ENCODE results near the gene EHMT1. TPM values are rescaled to one million over a fixed set of nuclear protein-coding genes. Genes with fewer than 3 reads are reported as not detected.
A peak's percentile ranks its signal among the peaks of the same experiment; 100 is the strongest.

Gene EHMT1
- total RNA-seq, 5 donors from 2014 or later (not counting 1 experiment from before 2014, with no cell fraction given): 113 to 124 (median 121) TPM

GRCh38 chr9:137755261-137755927 lies 136.6 kb downstream of the EHMT1 start:
- H3K27ac ChIP-seq (ENCODE audit: low read length): no peak overlapping the region
- H3K4me1 ChIP-seq (ENCODE audit: control insufficient read depth in 1 of 2, extremely low read depth in 1 of 2, insufficient read depth in 2 of 2, low read length in 2 of 2): peaks cover 0 to 27% of the 10 kb centered on the region in 2 experiments
- H3K4me1 Mint-ChIP-seq: peaks cover 27 to 40% (median 30%) of the 10 kb centered on the region in 3 donors
- no peaks in the 10 kb centered on the region for H3K27me3 ChIP-seq (replicated peaks in 1 of 2; ENCODE audit: control insufficient read depth in 2 of 2, extremely low read depth in 1 of 2, insufficient read depth in 2 of 2, low read length in 1 of 2)
- H3K36me3 ChIP-seq (ENCODE audit: control insufficient read depth in 2 of 2, extremely low read depth in 1 of 2, insufficient read depth in 1 of 2, low read length in 1 of 2): peaks cover 36 to 68% of the 10 kb centered on the region in 2 donors
- no peak overlapping the region for H3K4me3 Mint-ChIP-seq
- peak overlapping the region in 1 of 2 donors; percentile 66 for H3K27ac Mint-ChIP-seq
- no peak for DNase-seq
- POLR2A ChIA-PET: no interaction called here
- H3K36me3 Mint-ChIP-seq: peaks cover 78% of the 10 kb centered on the region
- no peak overlapping the region for H3K4me3 ChIP-seq (ENCODE audit: control insufficient read depth in 1 of 2, extremely low read depth in 1 of 2, low read length in 1 of 2)
- H3K27me3 Mint-ChIP-seq: no peaks in the 10 kb centered on the region
- CTCF ChIA-PET: no interaction called here
- 97% methylated on average over 3 of the region's 7 CpGs for WGBS (ENCODE audit: insufficient coverage)
- ATAC-seq (replicated peaks in 1 of 4): no peak
- H3K9me3 ChIP-seq: peaks cover 3% of the 10 kb centered on the region
- peaks cover 0 to 8% (median 6%) of the 10 kb centered on the region in 3 donors for H3K9me3 Mint-ChIP-seq

- peaks cover 30 to 48% (median 37%) of the 10 kb centered on the region in 3 donors for H3K4me1 Mint-ChIP-seq
- POLR2A ChIA-PET: no interaction called here
- Histone ChIP-seq H3K36me3 (ENCODE audit: control insufficient read depth in 2 of 2, extremely low read depth in 1 of 2, insufficient read depth in 1 of 2, low read length in 1 of 2) (peaks cover 35 to 70% of the 10 kb centered on the region in 2 donors), H3K27me3 (replicated peaks in 1 of 2; ENCODE audit: control insufficient read depth in 2 of 2, extremely low read depth in 1 of 2, insufficient read depth in 2 of 2, low read length in 1 of 2) (no peaks in the 10 kb centered on the region), H3K4me1 (ENCODE audit: control insufficient read depth in 1 of 2, extremely low read depth in 1 of 2, insufficient read depth in 2 of 2, low read length in 2 of 2) (peaks cover 0 to 33% of the 10 kb centered on the region in 2 experiments), H3K27ac (ENCODE audit: low read length) (no peak overlapping the region), H3K9me3 (peaks cover 3% of the 10 kb centered on the region), H3K4me3 (ENCODE audit: control insufficient read depth in 1 of 2, extremely low read depth in 1 of 2, low read length in 1 of 2) (no peak overlapping the region)
- CTCF ChIA-PET: no interaction called here
- H3K27ac Mint-ChIP-seq: peak overlapping the region; percentile 36 to 82
- DNase-seq (no peak), ATAC-seq (replicated peaks in 1 of 4) (no peak)
- H3K9me3 Mint-ChIP-seq: peaks cover 0 to 8% (median 6%) of the 10 kb centered on the region in 3 donors
- WGBS (ENCODE audit: insufficient coverage): 89% methylated on average over 5 of the region's 13 CpGs
- no peak overlapping the region for H3K4me3 Mint-ChIP-seq
- H3K27me3 Mint-ChIP-seq: no peaks in the 10 kb centered on the region
- H3K36me3 Mint-ChIP-seq: peaks cover 72% of the 10 kb centered on the region
Observed at GRCh38 chr9:137756045-137756744, 137.4 kb downstream of the EHMT1 start.

- ATAC-seq (replicated peaks in 1 of 4): no peak
- no peaks in the 10 kb centered on the region for H3K27me3 Mint-ChIP-seq
- H3K4me3 Mint-ChIP-seq: no peak overlapping the region
- H3K4me3 ChIP-seq (ENCODE audit: control insufficient read depth in 1 of 2, extremely low read depth in 1 of 2, low read length in 1 of 2): no peak overlapping the region
- DNase-seq: no peak
- H3K27me3 ChIP-seq (replicated peaks in 1 of 2; ENCODE audit: control insufficient read depth in 2 of 2, extremely low read depth in 1 of 2, insufficient read depth in 2 of 2, low read length in 1 of 2): no peaks in the 10 kb centered on the region
- H3K9me3 ChIP-seq: peaks cover 3% of the 10 kb centered on the region
- peaks cover 69% of the 10 kb centered on the region for H3K36me3 Mint-ChIP-seq
- 95% methylated on average over 9 of the region's 10 CpGs for WGBS (ENCODE audit: insufficient coverage)
- peak overlapping the region; percentile 29 for H3K27ac ChIP-seq (ENCODE audit: low read length)
- POLR2A ChIA-PET: no interaction called here
- H3K36me3 ChIP-seq (ENCODE audit: control insufficient read depth in 2 of 2, extremely low read depth in 1 of 2, insufficient read depth in 1 of 2, low read length in 1 of 2): peaks cover 31 to 66% of the 10 kb centered on the region in 2 donors
- CTCF ChIA-PET: no interaction called here
- H3K9me3 Mint-ChIP-seq: peaks cover 0 to 8% (median 6%) of the 10 kb centered on the region in 3 donors
- H3K4me1 ChIP-seq (ENCODE audit: control insufficient read depth in 1 of 2, extremely low read depth in 1 of 2, insufficient read depth in 2 of 2, low read length in 2 of 2): peaks cover 0 to 36% of the 10 kb centered on the region in 2 experiments
- peaks cover 30 to 54% (median 39%) of the 10 kb centered on the region in 3 donors for H3K4me1 Mint-ChIP-seq
- H3K27ac Mint-ChIP-seq: peak overlapping the region; percentile 79 to 82
Observed at GRCh38 chr9:137757139-137757538, 138.3 kb downstream of the EHMT1 start.

- H3K4me1 Mint-ChIP-seq: peaks cover 29 to 58% (median 43%) of the 10 kb centered on the region in 3 donors
- peak overlapping the region; percentile 79 to 82 for H3K27ac Mint-ChIP-seq
- POLR2A ChIA-PET: no interaction called here
- H3K36me3 Mint-ChIP-seq: peaks cover 68% of the 10 kb centered on the region
- H3K9me3 ChIP-seq: peaks cover 3% of the 10 kb centered on the region
- H3K27me3 Mint-ChIP-seq: no peaks in the 10 kb centered on the region
- H3K4me3 ChIP-seq (ENCODE audit: control insufficient read depth in 1 of 2, extremely low read depth in 1 of 2, low read length in 1 of 2): no peak overlapping the region
- no peaks in the 10 kb centered on the region for H3K27me3 ChIP-seq (replicated peaks in 1 of 2; ENCODE audit: control insufficient read depth in 2 of 2, extremely low read depth in 1 of 2, insufficient read depth in 2 of 2, low read length in 1 of 2)
- DNase-seq (peak in 8 of 35 experiments; percentile 4 to 35 (median 14)), ATAC-seq (replicated peaks in 1 of 4) (peak; percentile 50 to 68 (median 64))
- peaks cover 36 to 66% of the 10 kb centered on the region in 2 donors for H3K36me3 ChIP-seq (ENCODE audit: control insufficient read depth in 2 of 2, extremely low read depth in 1 of 2, insufficient read depth in 1 of 2, low read length in 1 of 2)
- H3K4me3 Mint-ChIP-seq: peak overlapping the region in 2 of 3 donors; percentile 11 to 39
- peaks cover 0 to 8% (median 6%) of the 10 kb centered on the region in 3 donors for H3K9me3 Mint-ChIP-seq
- CTCF ChIA-PET: no interaction called here
- H3K27ac ChIP-seq (ENCODE audit: low read length): peak overlapping the region; percentile 29
- WGBS (ENCODE audit: insufficient coverage): 41% methylated on average over 7 of the region's 9 CpGs
- H3K4me1 ChIP-seq (ENCODE audit: control insufficient read depth in 1 of 2, extremely low read depth in 1 of 2, insufficient read depth in 2 of 2, low read length in 2 of 2): peaks cover 0 to 36% of the 10 kb centered on the region in 2 experiments
Observed at GRCh38 chr9:137757613-137758029, 138.8 kb downstream of the EHMT1 start.

GRCh38 chr9:137758067-137758466 lies 139.3 kb downstream of the EHMT1 start:
- 99% methylated on average over 13 of the region's 16 CpGs for WGBS (ENCODE audit: insufficient coverage)
- Histone ChIP-seq H3K36me3 (ENCODE audit: control insufficient read depth in 2 of 2, extremely low read depth in 1 of 2, insufficient read depth in 1 of 2, low read length in 1 of 2) (peaks cover 39 to 66% of the 10 kb centered on the region in 2 donors), H3K27ac (ENCODE audit: low read length) (peak overlapping the region; percentile 25), H3K4me1 (ENCODE audit: control insufficient read depth in 1 of 2, extremely low read depth in 1 of 2, insufficient read depth in 2 of 2, low read length in 2 of 2) (peaks cover 0 to 36% of the 10 kb centered on the region in 2 experiments), H3K9me3 (peaks cover 3% of the 10 kb centered on the region), H3K4me3 (ENCODE audit: control insufficient read depth in 1 of 2, extremely low read depth in 1 of 2, low read length in 1 of 2) (no peak overlapping the region), H3K27me3 (replicated peaks in 1 of 2; ENCODE audit: control insufficient read depth in 2 of 2, extremely low read depth in 1 of 2, insufficient read depth in 2 of 2, low read length in 1 of 2) (no peaks in the 10 kb centered on the region)
- Mint-ChIP-seq H3K27ac (peak overlapping the region; percentile 79 to 82), H3K4me1 (peaks cover 24 to 59% (median 43%) of the 10 kb centered on the region in 3 donors), H3K27me3 (no peaks in the 10 kb centered on the region), H3K9me3 (peaks cover 0 to 8% (median 6%) of the 10 kb centered on the region in 3 donors), H3K36me3 (peaks cover 68% of the 10 kb centered on the region), H3K4me3 (peak overlapping the region in 2 of 3 donors; percentile 11 to 39)
- POLR2A ChIA-PET: no interaction called here
- no peak for DNase-seq
- CTCF ChIA-PET: no interaction called here
- no peak for ATAC-seq (replicated peaks in 1 of 4)

- Histone ChIP-seq H3K9me3 (peaks cover 3% of the 10 kb centered on the region), H3K27ac (ENCODE audit: low read length) (no peak overlapping the region), H3K36me3 (ENCODE audit: control insufficient read depth in 2 of 2, extremely low read depth in 1 of 2, insufficient read depth in 1 of 2, low read length in 1 of 2) (peaks cover 40 to 67% of the 10 kb centered on the region in 2 donors), H3K27me3 (replicated peaks in 1 of 2; ENCODE audit: control insufficient read depth in 2 of 2, extremely low read depth in 1 of 2, insufficient read depth in 2 of 2, low read length in 1 of 2) (no peaks in the 10 kb centered on the region), H3K4me3 (ENCODE audit: control insufficient read depth in 1 of 2, extremely low read depth in 1 of 2, low read length in 1 of 2) (no peak overlapping the region), H3K4me1 (ENCODE audit: control insufficient read depth in 1 of 2, extremely low read depth in 1 of 2, insufficient read depth in 2 of 2, low read length in 2 of 2) (peaks cover 0 to 36% of the 10 kb centered on the region in 2 experiments)
- peak overlapping the region; percentile 45 to 76 for H3K27ac Mint-ChIP-seq
- no peak for ATAC-seq (replicated peaks in 1 of 4)
- peaks cover 0 to 8% (median 6%) of the 10 kb centered on the region in 3 donors for H3K9me3 Mint-ChIP-seq
- H3K27me3 Mint-ChIP-seq: no peaks in the 10 kb centered on the region
- no peak for DNase-seq
- peak overlapping the region in 1 of 3 donors; percentile 17 for H3K4me3 Mint-ChIP-seq
- 99% methylated on average over 7 of the region's 11 CpGs for WGBS (ENCODE audit: insufficient coverage)
- ChIA-PET CTCF (no interaction called here), POLR2A (no interaction called here)
- H3K36me3 Mint-ChIP-seq: peaks cover 62% of the 10 kb centered on the region
- peaks cover 26 to 61% (median 43%) of the 10 kb centered on the region in 3 donors for H3K4me1 Mint-ChIP-seq
Observed at GRCh38 chr9:137759117-137759516, 140.3 kb downstream of the EHMT1 start.

Measured in T-cell (primary cell).